HEK293 (cell line): Measurements from ENCODE around the gene CAPN5.

Source experiments
- BCL11B ChIP-seq: fragments of 450-650 bp; formaldehyde crosslinking; IDR thresholded peaks from 2 replicates; pipeline ENCODE4 v1.5.1; 2016; ENCODE audit warnings: low read depth, missing biosample characterization, missing genetic modification characterization
- INSM2 ChIP-seq: fragments of 450-650 bp; formaldehyde crosslinking; IDR thresholded peaks from 2 replicates; pipeline ENCODE4 v1.5.1; 2016; ENCODE audit warnings: missing biosample characterization, missing genetic modification characterization
- KLF10 ChIP-seq: fragments of 450-650 bp; IDR thresholded peaks from 2 replicates; pipeline ENCODE4 v1.5.1; 2018; ENCODE audit warnings: missing biosample characterization, mild to moderate bottlenecking, missing genetic modification characterization
- KLF7 ChIP-seq: fragments of 450-650 bp; formaldehyde crosslinking; IDR thresholded peaks from 2 replicates; pipeline ENCODE4 v1.5.1; 2016; ENCODE audit warnings: missing biosample characterization, missing genetic modification characterization, borderline replicate concordance
- MZF1 ChIP-seq: fragments of 450-650 bp; formaldehyde crosslinking; IDR thresholded peaks from 2 replicates; pipeline ENCODE4 v1.5.1; 2017; ENCODE audit warnings: missing biosample characterization, missing genetic modification characterization, borderline replicate concordance
- OSR2 ChIP-seq: fragments of 450-650 bp; formaldehyde crosslinking; IDR thresholded peaks from 2 replicates; pipeline ENCODE4 v1.5.1; 2016; ENCODE audit warnings: missing biosample characterization, missing genetic modification characterization
- PRDM1 ChIP-seq: fragments of 450-650 bp; formaldehyde crosslinking; IDR thresholded peaks from 2 replicates; pipeline ENCODE4; 2016; ENCODE audit warnings: missing biosample characterization, missing genetic modification characterization
- SCRT2 ChIP-seq: fragments of 450-650 bp; formaldehyde crosslinking; IDR thresholded peaks from 2 replicates; pipeline ENCODE4 v1.5.1; 2016; ENCODE audit warnings: missing biosample characterization, missing genetic modification characterization
- SP3 ChIP-seq: fragments of 450-650 bp; formaldehyde crosslinking; IDR thresholded peaks from 2 replicates; pipeline ENCODE4 v1.5.1; 2016; ENCODE audit warnings: missing biosample characterization, missing genetic modification characterization
- YY1 ChIP-seq: fragments of 450-650 bp; formaldehyde crosslinking; IDR thresholded peaks from 2 replicates; pipeline ENCODE4 v1.5.1; 2018; ENCODE audit warnings: missing biosample characterization, missing genetic modification characterization
- ZBTB17 ChIP-seq: fragments of 450-650 bp; formaldehyde crosslinking; IDR thresholded peaks from 2 replicates; pipeline ENCODE4 v1.5.1; 2016; ENCODE audit warnings: missing biosample characterization, missing genetic modification characterization
- ZBTB44 ChIP-seq: fragments of 450-650 bp; IDR thresholded peaks from 2 replicates; pipeline ENCODE4 v1.5.1; 2018; ENCODE audit warnings: missing biosample characterization, mild to moderate bottlenecking, missing genetic modification characterization
- ZNF157 ChIP-seq: fragments of 450-650 bp; formaldehyde crosslinking; IDR thresholded peaks from 2 replicates; pipeline ENCODE4 v1.5.1; 2016; ENCODE audit warnings: missing biosample characterization, missing genetic modification characterization
- ZNF184 ChIP-seq: fragments of 450-650 bp; IDR thresholded peaks from 2 replicates; pipeline ENCODE4 v1.5.1; 2018; ENCODE audit warnings: missing biosample characterization, mild to moderate bottlenecking, missing genetic modification characterization
- ZNF19 ChIP-seq: fragments of 450-650 bp; formaldehyde crosslinking; IDR thresholded peaks from 2 replicates; pipeline ENCODE4; 2016; ENCODE audit warnings: missing biosample characterization, missing genetic modification characterization, low read depth
- ZNF239 ChIP-seq: fragments of 450-650 bp; formaldehyde crosslinking; IDR thresholded peaks from 2 replicates; pipeline ENCODE4 v1.5.1; 2016; ENCODE audit warnings: missing biosample characterization, missing genetic modification characterization
- ZNF26 ChIP-seq: fragments of 450-650 bp; formaldehyde crosslinking; IDR thresholded peaks from 2 replicates; pipeline ENCODE4 v1.5.1; 2016; ENCODE audit warnings: missing biosample characterization, missing genetic modification characterization
- ZNF266 ChIP-seq: fragments of 450-650 bp; formaldehyde crosslinking; IDR thresholded peaks from 2 replicates; pipeline ENCODE4 v1.5.1; 2016; ENCODE audit warnings: missing biosample characterization, missing genetic modification characterization, low read depth
- ZNF274 ChIP-seq, 2 experiments: fragments of 200-500 bp in 1 of 2; fragments of 450-650 bp in 1 of 2; sonication (Bioruptor generic) in 1 of 2; formaldehyde crosslinking in 1 of 2; IDR thresholded peaks; 2 replicates each; pipeline versions ENCODE4 v1.5.1 to v1.6.1; 2014 to 2016; ENCODE audit warnings: borderline replicate concordance in 1 of 2, inconsistent platforms in 1 of 2, low read length in 1 of 2, missing biosample characterization in 1 of 2, missing genetic modification characterization in 1 of 2
- ZNF280C ChIP-seq: fragments of 450-650 bp; formaldehyde crosslinking; IDR thresholded peaks from 2 replicates; pipeline ENCODE4 v1.5.1; 2016; ENCODE audit warnings: missing biosample characterization, missing genetic modification characterization
- ZNF350 ChIP-seq: fragments of 450-650 bp; formaldehyde crosslinking; IDR thresholded peaks from 2 replicates; pipeline ENCODE4 v1.5.0; 2017; ENCODE audit warnings: missing biosample characterization, mild to moderate bottlenecking, missing genetic modification characterization
- ZNF362 ChIP-seq: fragments of 450-650 bp; formaldehyde crosslinking; IDR thresholded peaks from 2 replicates; pipeline ENCODE4 v1.5.1; 2016; ENCODE audit warnings: missing biosample characterization, missing genetic modification characterization
- ZNF621 ChIP-seq: fragments of 450-650 bp; formaldehyde crosslinking; IDR thresholded peaks from 2 replicates; pipeline ENCODE4 v1.5.1; 2017; ENCODE audit warnings: missing biosample characterization, missing genetic modification characterization
- ZNF624 ChIP-seq: fragments of 450-650 bp; formaldehyde crosslinking; IDR thresholded peaks from 2 replicates; pipeline ENCODE4 v1.5.1; 2017; ENCODE audit warnings: missing biosample characterization, missing genetic modification characterization
- ZNF664 ChIP-seq: fragments of 450-650 bp; formaldehyde crosslinking; IDR thresholded peaks from 2 replicates; pipeline ENCODE4 v1.5.1; 2016; ENCODE audit warnings: missing biosample characterization, missing genetic modification characterization
- ZNF677 ChIP-seq: fragments of 450-650 bp; IDR thresholded peaks from 2 replicates; pipeline ENCODE4 v1.5.0; 2018; ENCODE audit warnings: missing biosample characterization, mild to moderate bottlenecking, missing genetic modification characterization, moderate library complexity
- ZNF704 ChIP-seq: fragments of 450-650 bp; formaldehyde crosslinking; IDR thresholded peaks from 2 replicates; pipeline ENCODE4 v1.5.1; 2016; ENCODE audit warnings: missing biosample characterization, missing genetic modification characterization
- ZNF76 ChIP-seq: fragments of 450-650 bp; formaldehyde crosslinking; IDR thresholded peaks from 2 replicates; pipeline ENCODE4; 2016; ENCODE audit warnings: low read depth, missing biosample characterization, missing genetic modification characterization, borderline replicate concordance
- ZNF837 ChIP-seq: fragments of 450-650 bp; formaldehyde crosslinking; IDR thresholded peaks from 2 replicates; pipeline ENCODE4 v1.5.1; 2016; ENCODE audit warnings: missing biosample characterization, missing genetic modification characterization

Gene CAPN5

GRCh38 chr11:77047007-77047927 lies 19.5 kb upstream of the CAPN5 start (continued):
- TF ChIP-seq ZNF19, result no peak
- no peak for TF ChIP-seq ZNF624 (tag by site-specific recombination)
- 0 out of 2 replicates have a peak, but pooled peaks have one; percentile 28 for TF ChIP-seq SCRT2 (tag by site-specific recombination)
- no peak for TF ChIP-seq ZNF664 (tag by site-specific recombination)
- TF ChIP-seq ZNF239 (tag by site-specific recombination), result no peak
- no peak for TF ChIP-seq BCL11B (tag by site-specific recombination)
- no peak for TF ChIP-seq ZNF76 (tag by site-specific recombination)
- no peak for TF ChIP-seq KLF7 (tag by site-specific recombination)
- TF ChIP-seq KLF10 (tag by site-specific recombination), result no peak
- TF ChIP-seq ZNF274 (IDR thresholded peaks at IDR 0.05; ENCODE audit: low read length), result no peak
- no peak for TF ChIP-seq ZNF274 (tag by site-specific recombination; IDR thresholded peaks at IDR 0.05; ENCODE audit: borderline replicate concordance)
- no peak for TF ChIP-seq ZNF621 (tag by site-specific recombination)
- no peak for TF ChIP-seq ZNF280C
- no peak for TF ChIP-seq MZF1 (tag by site-specific recombination)
- TF ChIP-seq OSR2 (tag by site-specific recombination), result no peak
- TF ChIP-seq ZNF350 (tag by site-specific recombination), result no peak
- no peak for TF ChIP-seq ZNF837 (tag by site-specific recombination)
- TF ChIP-seq YY1, result 0 out of 2 replicates have a peak, but pooled peaks have one; percentile 40
- TF ChIP-seq ZNF677, result no peak
- TF ChIP-seq ZNF704, result no peak
- 0 out of 2 replicates have a peak, but pooled peaks have one; percentile 24 for TF ChIP-seq ZBTB17 (tag by site-specific recombination)
- TF ChIP-seq ZNF157, result no peak
- TF ChIP-seq ZNF266 (tag by site-specific recombination), result no peak
- TF ChIP-seq ZNF184, result no peak
- TF ChIP-seq PRDM1 (tag by site-specific recombination), result no peak
- TF ChIP-seq SP3 (tag by site-specific recombination), result no peak
- TF ChIP-seq ZNF26, result no peak
- no peak for TF ChIP-seq ZBTB44 (tag by site-specific recombination)
- TF ChIP-seq INSM2, result no peak
- peak; percentile 82; the same call in 1 of the 2 replicates for TF ChIP-seq ZNF362 (tag by site-specific recombination)
